K562 (cell line): ENCODE data around the gene GET4. TPM values are rescaled to one million over a fixed set of nuclear protein-coding genes. Genes with fewer than 3 reads are reported as not detected.

Experiments used
- CBX2 ChIP-seq: fragments of 200-600 bp; sonication (generic); IDR thresholded peaks from one replicate; pipeline ENCODE4 v1.6.1; 2012; ENCODE audit warnings: mild to moderate bottlenecking, low read length, inconsistent platforms; ENCODE audit not compliant: insufficient read depth, poor library complexity, severe bottlenecking
- CUX1 ChIP-seq: fragments of 200-800 bp; sonication (Bioruptor generic); IDR thresholded peaks from 2 replicates; pipeline ENCODE4 v1.6.1; 2016; ENCODE audit warnings: missing genetic modification characterization, missing compliant biosample characterization
- ELK3 ChIP-seq: fragments of 450-650 bp; formaldehyde crosslinking; IDR thresholded peaks from 2 replicates; pipeline ENCODE4 v1.4.0; 2020; ENCODE audit warnings: mild to moderate bottlenecking
- FUS ChIP-seq: fragments of 200-400 bp; formaldehyde crosslinking; optimal IDR thresholded peaks from 2 replicates; pipeline ENCODE3; 2017; ENCODE audit warnings: low read depth, low read length
- GMEB1 ChIP-seq: fragments of 250-450 bp; sonication (Bioruptor Pico); IDR thresholded peaks from 2 replicates; pipeline ENCODE4 v1.4.0; 2020; ENCODE audit warnings: mild to moderate bottlenecking
- GTF3C2 ChIP-seq: IDR thresholded peaks from 3 replicates; pipeline ENCODE4 v1.6.1; 2011; ENCODE audit warnings: borderline replicate concordance, mild to moderate bottlenecking, moderate library complexity; ENCODE audit not compliant: insufficient read length; ENCODE audit errors: extremely low read depth
- NFIC ChIP-seq: fragments of 450-650 bp; IDR thresholded peaks from 2 replicates; pipeline ENCODE4 v1.6.1; 2017; ENCODE audit warnings: mild to moderate bottlenecking, inconsistent platforms
- SPI1 ChIP-seq: IDR thresholded peaks from 2 replicates; pipeline ENCODE4 v1.6.1; 2011; ENCODE audit warnings: low read depth, low read length, control low read depth, borderline replicate concordance
- TAF1 ChIP-seq: IDR thresholded peaks from 2 replicates; pipeline ENCODE4 v1.6.1; 2011; ENCODE audit warnings: mild to moderate bottlenecking, low read length, moderate library complexity; ENCODE audit not compliant: insufficient read depth, control insufficient read depth, severe bottlenecking; ENCODE audit errors: extremely low read depth
- USF1 ChIP-seq: sonication (generic); formaldehyde crosslinking; IDR thresholded peaks from 2 replicates; pipeline ENCODE4 v1.9.0; 2022; ENCODE audit warnings: mild to moderate bottlenecking, missing genetic modification reagents
- ZNF146 ChIP-seq: IDR thresholded peaks from one replicate; pipeline ENCODE4 v1.6.1; 2018; ENCODE audit warnings: missing compliant biosample characterization; ENCODE audit not compliant: unreplicated experiment
- ZNF263 ChIP-seq: sonication (generic); formaldehyde crosslinking; IDR thresholded peaks from 2 replicates; pipeline ENCODE4 v1.8.0; 2022; ENCODE audit warnings: mild to moderate bottlenecking, missing genetic modification reagents, borderline replicate concordance
- ZNF507 ChIP-seq: conservative IDR thresholded peaks from 2 replicates; pipeline ENCODE4 v1.6.1; 2017; ENCODE audit warnings: missing genetic modification characterization, missing compliant biosample characterization
- polyA plus RNA-seq, 8 experiments: library from polyadenylated mRNA; depleted of rRNA in 4 of 8; stranded (reverse) in 5 of 8; unstranded in 3 of 8; fragments of >200 nt; fragmentation: Nextera tagmentation in 2 of 8; fragmentation: Illumina TruSeq in 1 of 8; extraction: Ambion mirVana in 2 of 8; extraction: Trizol in 1 of 8; gene quantifications; 2 replicates each; pipeline versions ENCODE4 v1.2.1 to v1.2.3, GENCODE V29; 2011 to 2014; ENCODE audit warnings: inconsistent platforms in 1 of 8, missing spikeins in 1 of 8
- total RNA-seq, 7 experiments: library from RNA; depleted of rRNA in 6 of 7; stranded (reverse); fragments of >200 nt in 6 of 7; fragmentation: Illumina TruSeq in 2 of 7; extraction: Trizol in 2 of 7; gene quantifications; 2 replicates each; pipeline versions ENCODE4 v1.2.1 to v1.2.3, GENCODE V29; 2011 to 2021; ENCODE audit warnings: low replicate concordance in 1 of 7

The GET4 gene
- total and polyA plus RNA-seq, 9 of the 15 experiments (the other 6 are each of a cell fraction or from before 2014, with no cell fraction given), result 0.99 to 122 (median 40.4) TPM

- TF ChIP-seq GMEB1 (CRISPR knock-in tag) (no peak), USF1 (CRISPR knock-in tag) (peak; percentile 57), NFIC (0 out of 2 replicates have a peak, but pooled peaks have one; percentile 6), CBX2 (no peak), TAF1 (no peak), SPI1 (peak; percentile 21; the same call in 1 of the 2 replicates), GTF3C2 (no peak), ZNF263 (CRISPR knock-in tag) (peak; percentile 85), ELK3 (CRISPR knock-in tag) (no peak), ZNF507 (tag) (no peak), FUS (no peak), ZNF146 (CRISPR knock-in tag) (no peak), CUX1 (CRISPR knock-in tag) (no peak)
Observed at GRCh38 chr7:909358-910329, 33.3 kb downstream of the GET4 start (continued).
